HCT116 (cell line): ENCODE results near the gene ARL15.

ENCODE experiments used
- CEBPB ChIP-seq: IDR thresholded peaks from 2 replicates; pipeline ENCODE4 v1.6.1; 2012; ENCODE audit warnings: low read depth
- CTCF ChIP-seq, 3 experiments: fragments of 200-600 bp in 1 of 3; sonication (generic) in 1 of 3; IDR thresholded peaks in 2 of 3; conservative IDR thresholded peaks in 1 of 3; 2 replicates each; pipeline ENCODE4 v1.5.1; 2012 to 2017; ENCODE audit warnings: low read depth in 2 of 3, low read length in 2 of 3, antibody characterized with exemption in 1 of 3, borderline replicate concordance in 1 of 3, control low read depth in 1 of 3, mild to moderate bottlenecking in 1 of 3, mixed read lengths in 1 of 3, mixed run types in 1 of 3, moderate library complexity in 1 of 3; ENCODE audit not compliant: insufficient read depth in 1 of 3
- EGR1 ChIP-seq: IDR thresholded peaks from 2 replicates; pipeline ENCODE4 v1.6.1; 2012; ENCODE audit warnings: low read depth
- EZH2phosphoT487 ChIP-seq: fragments of 200-600 bp; IDR thresholded peaks from 2 replicates; pipeline ENCODE4 v1.6.1; 2018; ENCODE audit warnings: antibody characterized with exemption, borderline replicate concordance
- POLR2A ChIP-seq: IDR thresholded peaks from 2 replicates; pipeline ENCODE4 v1.7.0; 2011; ENCODE audit warnings: borderline replicate concordance; ENCODE audit not compliant: insufficient read depth, insufficient read length; ENCODE audit errors: extremely low read depth
- ZFX ChIP-seq: fragments of 450-650 bp; IDR thresholded peaks from 2 replicates; pipeline ENCODE4 v1.6.1; 2017
- ZNF274 ChIP-seq: fragments of 200-500 bp; sonication (Bioruptor generic); IDR thresholded peaks from 2 replicates; pipeline ENCODE4 v1.6.1; 2014; ENCODE audit warnings: mild to moderate bottlenecking, low read depth, low read length, inconsistent platforms

- TF ChIP-seq POLR2A, result no peak
- no peak for TF ChIP-seq ZFX
- TF ChIP-seq CTCF (IDR thresholded peaks at IDR 0.05 in 2 of 3, conservative IDR thresholded peaks at IDR 0.05 in 1 of 3; ENCODE audit: borderline replicate concordance in 1 of 3, insufficient read depth in 1 of 3, low read depth in 2 of 3, low read length in 2 of 3), result peak; percentile 59 to 77 (median 60)
- no peak for TF ChIP-seq EZH2phosphoT487
- TF ChIP-seq EGR1, result no peak
- no peak for TF ChIP-seq CEBPB
- TF ChIP-seq ZNF274, result no peak
These were observed 66.8 kb downstream of the ARL15 start for GRCh38 chr5:54243483-54244080.
